Measurements from ENCODE around the gene PDE4B.

The PDE4B gene

DNA sequence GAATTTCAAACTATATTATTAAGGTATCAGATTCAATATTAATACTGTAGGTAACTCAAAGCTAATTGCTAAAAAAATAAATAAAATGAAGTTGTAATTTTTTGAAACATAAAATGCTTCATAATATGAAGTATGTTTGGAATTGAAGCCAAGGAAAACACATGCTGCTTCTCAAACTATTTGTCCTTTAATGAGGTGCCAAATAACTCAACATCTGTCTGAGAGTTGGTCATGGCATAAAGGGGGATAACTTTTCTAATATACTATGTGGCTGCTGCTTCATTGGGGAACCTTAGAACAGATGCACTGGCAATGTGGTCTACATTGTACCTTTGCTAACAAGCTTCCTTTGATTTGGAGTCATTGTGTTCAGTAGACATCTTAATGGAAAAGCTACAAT is 96.7 kb downstream of the PDE4B start:
- Histone ChIP-seq H3K9ac (ENCODE audit: low read length) (no peak overlapping the region), H2BK120ac (ENCODE audit: low read depth, low read length) (no peak overlapping the region), H3K23ac (ENCODE audit: low read length) (no peak overlapping the region), H2BK5ac (ENCODE audit: low read length) (no peak overlapping the region), H3K4me1 (ENCODE audit: control insufficient read depth, low read depth, low read length) (no peaks in the 10 kb centered on the region), H3K36me3 (ENCODE audit: control insufficient read depth, insufficient read depth, low read length) (no peaks in the 10 kb centered on the region), H3K27me3 (ENCODE audit: insufficient read depth, low read length, poor library complexity) (no peaks in the 10 kb centered on the region), H3K4me2 (ENCODE audit: low read length) (no peak overlapping the region), H3K79me1 (ENCODE audit: low read length) (no peaks in the 10 kb centered on the region), H3K4ac (ENCODE audit: low read depth, low read length) (no peak overlapping the region), H3K4me3 (ENCODE audit: low read length) (no peak overlapping the region), H3K56ac (ENCODE audit: low read length) (no peak overlapping the region), H2AK5ac (ENCODE audit: low read length) (no peak overlapping the region), H4K5ac (ENCODE audit: low read length) (no peak overlapping the region), H4K8ac (ENCODE audit: low read depth, low read length) (no peak overlapping the region), H2BK15ac (replicated peaks; ENCODE audit: low read depth) (no peak overlapping the region), H3K18ac (ENCODE audit: low read length) (no peak overlapping the region), H3K79me2 (ENCODE audit: control insufficient read depth, insufficient read depth, low read length) (no peaks in the 10 kb centered on the region), H3K27ac (ENCODE audit: low read depth, low read length) (no peak overlapping the region)
- no peak for DNase-seq

DNA sequence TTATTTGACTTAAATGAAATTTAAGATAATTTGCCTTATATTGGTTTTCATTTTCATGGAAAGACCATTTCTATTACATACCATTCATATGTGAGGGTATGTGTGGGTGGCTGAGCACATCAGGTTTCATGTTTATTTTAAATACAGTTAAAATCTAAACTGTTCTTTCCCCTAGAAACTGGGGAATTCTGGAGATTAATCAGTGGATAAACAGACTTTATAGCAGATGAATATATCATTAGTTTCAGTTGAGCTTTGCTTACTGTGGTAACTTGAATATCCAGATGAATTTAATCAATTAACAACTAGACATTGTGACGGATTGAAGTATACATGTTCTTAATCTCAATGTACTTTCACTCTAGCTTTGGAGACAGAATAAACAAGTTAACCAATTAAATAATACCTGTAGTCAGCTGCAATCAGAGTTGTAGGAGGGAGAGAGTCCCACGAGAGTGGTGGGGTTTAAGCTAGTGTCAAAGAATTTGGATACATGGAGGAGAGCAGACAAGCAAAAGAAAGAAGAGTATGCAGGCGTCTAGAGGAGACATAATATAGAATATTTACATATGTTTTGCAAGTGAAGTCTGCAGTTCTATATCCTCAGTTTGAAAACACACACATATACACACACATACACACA is 97.6 kb downstream of the PDE4B start:
- Histone ChIP-seq H3K36me3 (ENCODE audit: control insufficient read depth, insufficient read depth, low read length) (no peaks in the 10 kb centered on the region), H4K8ac (ENCODE audit: low read depth, low read length) (no peak overlapping the region), H3K23ac (ENCODE audit: low read length) (no peak overlapping the region), H3K79me1 (ENCODE audit: low read length) (no peaks in the 10 kb centered on the region), H3K79me2 (ENCODE audit: control insufficient read depth, insufficient read depth, low read length) (no peaks in the 10 kb centered on the region), H2BK5ac (ENCODE audit: low read length) (no peak overlapping the region), H2BK15ac (replicated peaks; ENCODE audit: low read depth) (no peak overlapping the region), H3K27me3 (ENCODE audit: insufficient read depth, low read length, poor library complexity) (no peaks in the 10 kb centered on the region), H3K27ac (ENCODE audit: low read depth, low read length) (no peak overlapping the region), H3K4me3 (ENCODE audit: low read length) (no peak overlapping the region), H3K4ac (ENCODE audit: low read depth, low read length) (no peak overlapping the region), H4K5ac (ENCODE audit: low read length) (no peak overlapping the region), H3K4me2 (ENCODE audit: low read length) (no peak overlapping the region), H3K18ac (ENCODE audit: low read length) (no peak overlapping the region), H2AK5ac (ENCODE audit: low read length) (no peak overlapping the region), H3K56ac (ENCODE audit: low read length) (no peak overlapping the region), H3K9ac (ENCODE audit: low read length) (no peak overlapping the region), H2BK120ac (ENCODE audit: low read depth, low read length) (no peak overlapping the region), H3K4me1 (ENCODE audit: control insufficient read depth, low read depth, low read length) (no peaks in the 10 kb centered on the region)
- DNase-seq: no peak
- no CpG with 5 or more reads among the region's 3 CpGs for WGBS (ENCODE audit: extremely low coverage, insufficient coverage, low lambda C conversion rate)

DNA sequence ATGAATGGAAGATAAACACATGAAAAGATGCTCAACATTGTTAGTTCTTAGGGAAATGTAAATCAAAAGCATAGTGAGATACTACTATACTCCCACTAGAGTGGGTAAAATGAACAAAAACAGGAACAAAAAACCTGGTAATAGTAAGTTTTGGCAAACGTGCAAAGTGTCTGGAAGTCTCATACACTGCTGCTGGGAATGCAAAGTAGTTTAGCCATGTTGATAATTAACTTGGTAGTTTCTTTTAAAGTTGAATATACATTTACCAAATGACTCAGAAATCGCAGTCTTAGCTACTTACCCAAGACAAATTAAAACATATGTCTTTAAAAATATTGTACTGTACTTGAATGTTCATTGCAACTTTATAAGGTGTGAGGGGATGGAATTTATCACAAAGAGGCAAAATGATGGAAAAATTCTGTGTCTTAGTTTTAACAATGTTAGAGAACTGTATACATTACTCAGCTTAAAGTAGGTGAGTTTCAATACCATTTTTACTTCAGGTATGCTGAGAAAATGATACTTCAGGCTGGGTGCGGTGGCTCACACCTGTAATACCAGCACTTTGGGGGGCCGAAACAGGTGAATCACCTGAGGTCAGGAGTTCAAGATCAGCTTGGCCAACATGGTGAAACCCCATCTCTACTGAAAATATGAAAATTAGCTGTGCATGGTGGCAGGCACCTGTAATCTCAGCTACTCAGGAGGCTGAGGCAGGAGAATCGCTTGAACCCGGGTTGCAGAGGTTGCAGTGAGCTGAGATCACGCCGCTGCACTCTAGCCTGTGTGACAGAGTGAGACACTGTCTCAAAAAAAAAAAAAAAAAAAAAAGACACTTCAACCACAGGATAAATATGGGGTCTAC is 102.3 kb downstream of the PDE4B start:
- no peak for DNase-seq
- no peak overlapping the region for H3K23ac ChIP-seq (ENCODE audit: low read length)
- H3K4me1 ChIP-seq (ENCODE audit: control insufficient read depth, low read depth, low read length): no peaks in the 10 kb centered on the region
- no peak overlapping the region for H4K5ac ChIP-seq (ENCODE audit: low read length)
- no peak overlapping the region for H4K8ac ChIP-seq (ENCODE audit: low read depth, low read length)
- no peak overlapping the region for H2AK5ac ChIP-seq (ENCODE audit: low read length)
- H3K36me3 ChIP-seq (ENCODE audit: control insufficient read depth, insufficient read depth, low read length): no peaks in the 10 kb centered on the region
- H3K79me1 ChIP-seq (ENCODE audit: low read length): no peaks in the 10 kb centered on the region
- no peak overlapping the region for H3K27ac ChIP-seq (ENCODE audit: low read depth, low read length)
- H3K4me2 ChIP-seq (ENCODE audit: low read length): no peak overlapping the region
- no peaks in the 10 kb centered on the region for H3K79me2 ChIP-seq (ENCODE audit: control insufficient read depth, insufficient read depth, low read length)
- H3K27me3 ChIP-seq (ENCODE audit: insufficient read depth, low read length, poor library complexity): no peaks in the 10 kb centered on the region
- H3K18ac ChIP-seq (ENCODE audit: low read length): no peak overlapping the region
- no peak overlapping the region for H3K4me3 ChIP-seq (ENCODE audit: low read length)
- H3K4ac ChIP-seq (ENCODE audit: low read depth, low read length): no peak overlapping the region
- no peak overlapping the region for H3K56ac ChIP-seq (ENCODE audit: low read length)
- no peak overlapping the region for H2BK120ac ChIP-seq (ENCODE audit: low read depth, low read length)
- no peak overlapping the region for H2BK5ac ChIP-seq (ENCODE audit: low read length)
- no peak overlapping the region for H2BK15ac ChIP-seq (replicated peaks; ENCODE audit: low read depth)
- H3K9ac ChIP-seq (ENCODE audit: low read length): no peak overlapping the region
- WGBS (ENCODE audit: extremely low coverage, insufficient coverage, low lambda C conversion rate): no CpG with 5 or more reads among the region's 8 CpGs

DNA sequence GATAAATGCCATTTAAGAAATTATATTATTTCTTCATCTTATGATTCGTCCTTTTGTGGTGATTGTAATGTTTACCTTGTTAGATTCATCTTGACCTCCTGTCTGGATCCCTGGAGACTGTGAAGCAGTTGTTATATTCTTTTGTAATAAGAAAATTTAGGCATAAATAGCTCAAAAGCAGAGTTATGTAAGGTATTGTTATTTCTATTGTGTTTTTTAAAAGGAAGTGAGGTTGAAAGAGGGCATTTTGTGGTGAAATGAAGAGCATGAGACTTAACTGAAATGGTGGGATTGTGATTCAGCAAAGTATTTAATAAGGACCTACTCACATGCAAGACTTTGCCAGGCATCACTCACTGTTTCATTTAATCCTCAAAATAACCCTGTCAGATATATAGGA is 104.0 kb downstream of the PDE4B start:
- H3K27me3 ChIP-seq (ENCODE audit: insufficient read depth, low read length, poor library complexity): no peaks in the 10 kb centered on the region
- H2AK5ac ChIP-seq (ENCODE audit: low read length): no peak overlapping the region
- no CpG with 5 or more reads among the region's 1 CpG for WGBS (ENCODE audit: extremely low coverage, insufficient coverage, low lambda C conversion rate)
- H3K79me2 ChIP-seq (ENCODE audit: control insufficient read depth, insufficient read depth, low read length): no peaks in the 10 kb centered on the region
- H3K9ac ChIP-seq (ENCODE audit: low read length): no peak overlapping the region
- H3K36me3 ChIP-seq (ENCODE audit: control insufficient read depth, insufficient read depth, low read length): no peaks in the 10 kb centered on the region
- no peak overlapping the region for H3K18ac ChIP-seq (ENCODE audit: low read length)
- no peak for DNase-seq
- H2BK5ac ChIP-seq (ENCODE audit: low read length): no peak overlapping the region
- H4K8ac ChIP-seq (ENCODE audit: low read depth, low read length): no peak overlapping the region
- H3K56ac ChIP-seq (ENCODE audit: low read length): no peak overlapping the region
- no peaks in the 10 kb centered on the region for H3K4me1 ChIP-seq (ENCODE audit: control insufficient read depth, low read depth, low read length)
- H2BK15ac ChIP-seq (replicated peaks; ENCODE audit: low read depth): no peak overlapping the region
- no peak overlapping the region for H2BK120ac ChIP-seq (ENCODE audit: low read depth, low read length)
- no peaks in the 10 kb centered on the region for H3K79me1 ChIP-seq (ENCODE audit: low read length)
- no peak overlapping the region for H3K4me2 ChIP-seq (ENCODE audit: low read length)
- no peak overlapping the region for H3K27ac ChIP-seq (ENCODE audit: low read depth, low read length)
- no peak overlapping the region for H3K23ac ChIP-seq (ENCODE audit: low read length)
- H3K4ac ChIP-seq (ENCODE audit: low read depth, low read length): no peak overlapping the region
- no peak overlapping the region for H4K5ac ChIP-seq (ENCODE audit: low read length)
- no peak overlapping the region for H3K4me3 ChIP-seq (ENCODE audit: low read length)

DNA sequence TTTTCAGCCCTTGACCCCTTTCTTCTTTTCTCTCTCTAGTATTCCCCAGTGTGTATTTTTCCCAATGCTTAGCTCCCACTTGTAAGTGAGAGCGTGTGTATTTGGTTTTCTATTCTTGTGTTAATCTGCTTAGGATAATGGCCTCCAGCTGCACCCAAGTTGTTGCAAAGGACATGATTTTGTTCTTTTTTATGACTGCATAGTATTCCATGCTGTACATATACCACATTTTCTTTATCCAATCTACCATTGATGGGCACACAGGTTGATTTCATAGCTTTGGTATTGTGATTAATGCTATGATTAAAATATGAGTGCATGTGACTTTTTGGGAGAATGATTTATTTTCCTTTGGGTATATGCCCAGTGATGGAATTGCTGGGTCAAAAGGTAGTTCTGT is 104.8 kb downstream of the PDE4B start:
- no peak overlapping the region for H3K56ac ChIP-seq (ENCODE audit: low read length)
- no peak overlapping the region for H3K23ac ChIP-seq (ENCODE audit: low read length)
- no peak overlapping the region for H2BK5ac ChIP-seq (ENCODE audit: low read length)
- DNase-seq: no peak
- H3K79me1 ChIP-seq (ENCODE audit: low read length): no peaks in the 10 kb centered on the region
- no peak overlapping the region for H2BK120ac ChIP-seq (ENCODE audit: low read depth, low read length)
- no peak overlapping the region for H3K18ac ChIP-seq (ENCODE audit: low read length)
- no CpG with 5 or more reads among the region's 1 CpG for WGBS (ENCODE audit: extremely low coverage, insufficient coverage, low lambda C conversion rate)
- H3K9ac ChIP-seq (ENCODE audit: low read length): no peak overlapping the region
- H2BK15ac ChIP-seq (replicated peaks; ENCODE audit: low read depth): no peak overlapping the region
- H3K79me2 ChIP-seq (ENCODE audit: control insufficient read depth, insufficient read depth, low read length): no peaks in the 10 kb centered on the region
- no peak overlapping the region for H3K27ac ChIP-seq (ENCODE audit: low read depth, low read length)
- no peak overlapping the region for H2AK5ac ChIP-seq (ENCODE audit: low read length)
- H3K4ac ChIP-seq (ENCODE audit: low read depth, low read length): no peak overlapping the region
- no peak overlapping the region for H4K8ac ChIP-seq (ENCODE audit: low read depth, low read length)
- H3K27me3 ChIP-seq (ENCODE audit: insufficient read depth, low read length, poor library complexity): no peaks in the 10 kb centered on the region
- no peak overlapping the region for H4K5ac ChIP-seq (ENCODE audit: low read length)
- no peaks in the 10 kb centered on the region for H3K4me1 ChIP-seq (ENCODE audit: control insufficient read depth, low read depth, low read length)
- H3K4me3 ChIP-seq (ENCODE audit: low read length): no peak overlapping the region
- no peak overlapping the region for H3K4me2 ChIP-seq (ENCODE audit: low read length)
- H3K36me3 ChIP-seq (ENCODE audit: control insufficient read depth, insufficient read depth, low read length): no peaks in the 10 kb centered on the region

Measured in mesendoderm (in vitro differentiated cells).